SKM-1 treated with dmso at 0.1 percent for 144 hours (cell line): ENCODE data around the gene RARRES2.
A peak's percentile ranks its signal among the peaks of the same experiment; 100 is the strongest.

Experiments
- DNase-seq: peaks from one replicate; lab custom pipeline; 2025; ENCODE audit not compliant: unreplicated experiment; lab: John Stamatoyannopoulos, UW

Gene RARRES2

GRCh38 chr7:150377196-150377595 is 35.8 kb upstream of the RARRES2 start:
- DNase-seq = no peak

GRCh38 chr7:150376560-150376959 is 35.1 kb upstream of the RARRES2 start:
- no peak for DNase-seq

GRCh38 chr7:150375662-150376521 is 34.5 kb upstream of the RARRES2 start:
- no peak for DNase-seq

GRCh38 chr7:150374472-150374871 is 33.0 kb upstream of the RARRES2 start:
- DNase-seq = no peak

DNA sequence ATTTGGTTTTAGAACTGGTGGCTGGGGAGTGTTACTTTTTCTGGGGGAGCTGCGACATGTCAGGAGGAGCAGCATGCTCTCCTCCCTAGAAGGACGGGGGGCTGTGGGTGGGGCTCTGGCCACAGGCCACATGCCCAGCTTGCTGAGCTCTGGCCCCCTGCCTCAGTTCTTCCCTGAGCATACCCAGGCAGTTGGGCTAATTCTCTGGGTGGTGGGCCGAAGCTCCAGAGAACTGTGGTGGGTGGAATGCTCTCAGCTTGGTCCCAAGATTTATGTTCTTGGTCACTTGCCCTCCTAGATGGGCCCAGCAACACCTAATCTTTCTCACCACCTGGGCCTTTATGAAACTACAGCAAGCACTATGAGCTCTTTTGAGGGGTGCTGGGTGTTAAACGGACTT is 32.6 kb upstream of the RARRES2 start:
- DNase-seq = no peak

DNA sequence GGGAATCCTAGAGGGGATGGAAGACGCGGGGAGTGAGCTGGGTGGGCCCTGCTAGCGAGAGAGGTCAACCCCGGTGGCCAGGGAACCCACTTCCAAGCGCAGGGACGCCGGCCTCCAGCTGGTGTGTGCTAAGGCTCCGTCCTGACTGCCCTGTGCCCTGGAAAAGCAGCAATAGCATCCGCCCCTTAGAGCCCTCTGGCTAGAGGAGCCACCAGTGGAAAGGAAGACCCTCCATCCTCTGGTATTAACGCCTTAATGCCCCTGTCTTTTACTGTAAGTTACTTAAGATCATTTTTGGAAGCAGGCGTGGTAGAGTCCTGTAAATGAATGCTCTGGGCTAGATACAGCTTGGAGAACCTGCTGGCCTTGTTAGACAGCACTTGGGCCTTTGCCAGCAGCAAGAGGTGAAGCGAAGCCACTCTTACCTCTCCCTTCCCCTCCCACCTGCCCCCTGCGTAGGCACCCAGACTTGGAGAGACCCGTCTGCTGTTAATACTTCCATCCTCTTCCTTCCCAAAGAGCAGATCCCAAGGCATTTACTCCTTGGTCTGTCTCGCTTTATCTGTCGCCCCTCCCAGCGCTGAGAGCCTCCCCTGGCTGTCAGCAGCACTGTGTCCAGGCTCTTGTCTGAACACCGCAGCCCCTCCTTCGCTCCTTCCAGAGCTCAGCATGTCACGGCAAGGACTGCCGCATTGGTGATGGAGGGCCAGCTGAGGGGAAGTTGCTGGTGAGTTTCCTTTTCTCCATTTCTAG is 31.8 kb upstream of the RARRES2 start:
- DNase-seq = no peak

- DNase-seq = no peak
Observed at GRCh38 chr7:150372271-150373048, 31.0 kb upstream of the RARRES2 start.

- no peak for DNase-seq
Observed at GRCh38 chr7:150371996-150372270, 30.5 kb upstream of the RARRES2 start.

DNA sequence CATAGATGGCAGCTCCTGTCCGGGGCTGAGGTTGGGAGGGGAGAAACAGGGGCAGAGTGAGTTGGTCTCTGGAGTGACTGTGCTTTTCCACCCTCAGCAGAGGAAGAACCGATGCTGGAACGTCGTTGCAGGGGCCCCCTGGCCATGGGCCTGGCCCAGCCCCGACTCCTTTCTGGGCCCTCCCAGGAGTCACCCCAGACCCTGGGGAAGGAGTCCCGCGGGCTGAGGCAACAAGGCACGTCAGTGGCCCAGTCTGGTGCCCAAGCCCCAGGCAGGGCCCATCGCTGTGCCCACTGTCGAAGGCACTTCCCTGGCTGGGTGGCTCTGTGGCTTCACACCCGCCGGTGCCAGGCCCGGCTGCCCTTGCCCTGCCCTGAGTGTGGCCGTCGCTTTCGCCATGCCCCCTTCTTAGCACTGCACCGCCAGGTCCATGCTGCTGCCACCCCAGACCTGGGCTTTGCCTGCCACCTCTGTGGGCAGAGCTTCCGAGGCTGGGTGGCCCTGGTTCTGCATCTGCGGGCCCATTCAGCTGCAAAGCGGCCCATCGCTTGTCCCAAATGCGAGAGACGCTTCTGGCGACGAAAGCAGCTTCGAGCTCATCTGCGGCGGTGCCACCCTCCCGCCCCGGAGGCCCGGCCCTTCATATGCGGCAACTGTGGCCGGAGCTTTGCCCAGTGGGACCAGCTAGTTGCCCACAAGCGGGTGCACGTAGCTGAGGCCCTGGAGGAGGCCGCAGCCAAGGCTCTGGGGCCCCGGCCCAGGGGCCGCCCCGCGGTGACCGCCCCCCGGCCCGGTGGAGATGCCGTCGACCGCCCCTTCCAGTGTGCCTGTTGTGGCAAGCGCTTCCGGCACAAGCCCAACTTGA is 29.9 kb upstream of the RARRES2 start:
- no peak for DNase-seq

DNA sequence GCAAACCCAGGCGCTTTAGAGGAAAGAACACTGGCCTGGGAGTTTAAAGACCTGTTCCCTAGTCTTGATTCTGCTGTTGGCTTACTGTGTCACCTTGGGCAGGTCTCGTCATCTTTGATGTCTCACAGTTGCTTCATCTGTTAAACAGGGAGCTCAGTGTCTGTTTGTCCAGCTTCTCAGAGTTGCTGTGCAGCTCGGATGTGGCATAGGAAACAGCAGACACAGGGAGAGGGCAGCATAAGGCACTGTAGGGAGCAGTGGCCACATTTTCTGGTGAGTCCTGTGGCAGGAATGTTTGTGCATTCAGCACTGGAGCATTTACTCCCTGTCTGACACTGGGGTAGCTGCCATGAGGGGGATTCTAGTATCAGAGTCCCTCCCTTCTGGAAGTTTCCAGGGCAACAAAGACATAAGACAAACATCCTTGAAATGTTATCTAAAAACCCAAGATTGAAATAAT is 29.2 kb upstream of the RARRES2 start:
- no peak for DNase-seq

GRCh38 chr7:150369748-150370501 is 28.5 kb upstream of the RARRES2 start:
- DNase-seq = no peak

DNA sequence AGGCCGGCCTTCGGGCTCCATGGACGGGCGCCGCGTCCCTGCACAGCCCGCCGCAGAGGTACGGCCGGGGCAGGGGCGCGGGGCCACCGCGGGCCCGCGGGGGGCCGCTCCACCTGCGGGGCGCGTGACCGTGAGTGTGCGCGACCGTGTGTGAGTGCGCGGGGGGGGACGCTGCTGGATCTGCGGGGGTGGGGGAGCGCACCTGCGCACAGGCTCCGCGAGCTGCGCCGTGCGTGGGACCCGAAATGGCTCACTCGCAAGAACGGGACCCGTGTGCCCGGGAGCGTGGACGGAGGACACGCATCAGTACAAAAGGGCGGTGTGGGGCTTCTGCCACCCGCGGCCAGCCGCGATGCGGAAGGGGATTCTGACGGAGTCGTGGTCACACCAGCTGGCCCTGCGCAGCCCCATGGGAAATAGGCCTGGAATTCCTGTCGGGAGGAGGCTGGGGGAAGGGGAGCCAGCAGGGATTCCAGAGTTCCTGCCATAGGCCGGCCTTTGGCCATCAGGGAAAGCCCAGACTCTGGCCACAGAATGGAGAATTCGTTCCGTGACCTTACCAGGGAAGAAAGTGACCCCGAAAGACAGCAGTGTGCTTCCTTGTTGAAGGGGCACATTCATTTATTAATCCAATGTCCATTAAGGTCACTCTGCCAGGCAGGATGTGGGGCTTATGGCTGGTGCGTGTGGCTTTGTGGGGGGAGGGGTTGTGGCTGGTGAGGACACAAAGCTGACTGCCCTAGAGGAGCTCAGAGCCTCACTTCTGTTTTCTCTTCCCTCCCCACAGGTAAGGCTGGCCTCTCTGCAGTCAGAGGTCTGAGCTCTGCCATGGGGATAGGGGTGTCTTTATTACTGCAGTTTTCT is 27.7 kb upstream of the RARRES2 start:
- DNase-seq = no peak

- peak; percentile 27 for DNase-seq
Observed at GRCh38 chr7:150368096-150368883, 26.9 kb upstream of the RARRES2 start, which contains the start of gene REPIN1. Gene REPIN1, plus strand, starts transcription at chr7:150368822. Its CDS starts 890 bp downstream, at chr7:150369712.

GRCh38 chr7:150367677-150368095 is 26.3 kb upstream of the RARRES2 start:
- DNase-seq = no peak

GRCh38 chr7:150365673-150366398 is 24.4 kb upstream of the RARRES2 start:
- DNase-seq = peak; percentile 77

- no peak for DNase-seq
Observed at GRCh38 chr7:150365194-150365593, 23.8 kb upstream of the RARRES2 start.

DNA sequence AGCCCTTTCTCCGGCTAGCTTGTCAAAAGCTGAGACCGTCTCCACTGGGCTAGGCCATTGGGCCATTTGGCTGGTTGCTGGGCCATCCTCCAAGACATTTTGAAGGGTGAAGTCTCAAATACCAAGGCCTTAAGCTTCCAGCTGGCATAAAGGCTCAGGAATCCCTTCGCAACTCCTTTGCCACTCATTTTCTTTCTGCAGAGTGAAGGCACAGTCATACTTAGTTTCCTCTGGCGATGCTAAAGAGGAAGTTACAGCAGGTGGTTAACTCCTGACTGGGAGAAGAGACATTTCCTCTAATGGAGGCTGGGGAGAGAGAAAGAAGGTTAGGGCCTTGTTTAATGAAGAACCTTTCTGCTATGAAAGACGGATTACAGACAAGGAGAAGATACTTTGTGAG is 22.4 kb upstream of the RARRES2 start:
- DNase-seq = peak; percentile 34
